NCI-H146 treated with DMSO at 0.1 percent for 48 hours (cell line): ENCODE results near the gene AKR1E2.

Experiments
- DNase-seq: peaks from one replicate; lab custom pipeline; 2025; ENCODE audit not compliant: unreplicated experiment; lab: John Stamatoyannopoulos, UW

AKR1E2 gene

GRCh38 chr10:4813023-4813422 lies 13.0 kb upstream of the AKR1E2 start:
- DNase-seq, result no peak

DNA sequence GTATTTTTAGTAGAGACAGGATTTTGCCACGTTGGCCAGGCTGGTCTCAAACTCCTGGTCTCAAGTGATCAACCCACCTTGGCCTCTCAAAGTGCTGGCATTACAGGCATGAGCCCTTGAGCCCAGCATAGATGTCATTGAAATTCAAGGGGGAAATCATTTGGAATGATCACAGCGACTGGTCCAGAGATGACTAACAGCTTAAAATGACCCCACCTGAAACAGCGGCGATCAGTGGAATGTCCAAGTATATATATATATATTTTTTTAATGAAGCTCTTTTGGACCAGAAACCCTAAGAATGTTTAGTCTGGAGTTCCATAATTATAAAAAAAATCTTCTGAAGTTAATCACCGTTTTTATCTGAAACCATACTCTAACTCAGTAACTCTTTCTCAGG lies 12.5 kb upstream of the AKR1E2 start:
- DNase-seq, result no peak

DNA sequence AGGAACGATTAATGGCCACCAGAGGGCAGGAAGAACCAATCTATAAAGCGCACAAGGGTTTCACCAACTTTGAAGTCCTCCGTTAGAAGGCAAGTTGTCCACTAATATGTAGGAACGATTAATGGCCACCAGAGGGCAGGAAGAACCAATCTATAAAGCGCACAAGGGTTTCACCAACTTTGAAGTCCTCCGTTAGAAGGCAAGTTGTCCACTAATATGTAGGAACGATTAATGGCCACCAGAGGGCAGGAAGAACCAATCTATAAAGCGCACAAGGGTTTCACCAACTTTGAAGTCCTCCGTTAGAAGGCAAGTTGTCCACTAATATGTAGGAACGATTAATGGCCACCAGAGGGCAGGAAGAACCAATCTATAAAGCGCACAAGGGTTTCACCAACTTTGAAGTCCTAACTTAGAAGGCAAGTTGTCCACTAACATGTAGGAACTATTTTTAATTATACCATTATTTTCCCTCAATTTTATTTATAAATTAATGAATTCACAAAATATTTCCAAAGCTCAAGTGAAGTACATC lies 10.3 kb upstream of the AKR1E2 start:
- peak; percentile 10 for DNase-seq

DNA sequence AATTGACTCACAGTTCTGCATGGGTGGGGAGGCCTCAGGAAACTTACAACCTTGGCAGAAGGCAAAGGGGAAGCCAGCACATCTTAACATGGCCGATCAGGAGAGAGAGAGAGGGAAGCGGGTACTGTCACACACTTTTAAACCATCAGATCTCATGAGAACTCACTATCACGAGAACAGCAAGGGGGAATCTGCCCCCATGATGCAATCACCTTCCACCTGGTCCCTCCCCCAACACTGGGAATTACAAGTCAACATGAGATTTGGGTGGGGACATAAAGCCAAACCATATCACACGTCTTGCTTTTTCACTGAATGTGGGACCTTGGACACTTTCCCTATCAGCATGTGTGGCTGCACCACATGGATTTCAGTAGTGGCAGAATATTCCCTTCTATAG lies 9.0 kb upstream of the AKR1E2 start:
- DNase-seq, result no peak

DNA sequence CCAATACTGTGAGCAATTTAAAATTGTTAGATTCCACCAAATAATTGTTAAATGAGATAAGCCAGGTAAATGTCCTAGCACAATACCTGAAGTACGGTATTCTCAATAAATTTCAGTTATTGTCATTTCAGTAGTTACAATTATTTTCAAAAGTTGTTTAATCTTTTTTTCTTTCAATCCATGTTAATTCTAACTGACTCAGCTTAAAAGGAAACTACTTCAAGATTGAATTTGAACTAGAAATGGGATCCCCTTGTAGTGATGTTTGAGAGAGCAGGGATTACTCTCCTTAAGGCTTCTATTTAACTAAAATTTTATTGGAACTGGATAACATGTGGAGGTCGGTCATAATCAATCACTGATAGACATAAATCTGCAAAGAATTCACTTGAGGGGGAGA lies 6.9 kb upstream of the AKR1E2 start:
- no peak for DNase-seq

- no peak for DNase-seq
These were observed 6.3 kb upstream of the AKR1E2 start for GRCh38 chr10:4819707-4820106.

GRCh38 chr10:4820804-4821401 lies 5.1 kb upstream of the AKR1E2 start:
- no peak for DNase-seq

GRCh38 chr10:4822208-4822607 lies 3.8 kb upstream of the AKR1E2 start:
- DNase-seq, result no peak

- DNase-seq, result no peak
These were observed 1.2 kb upstream of the AKR1E2 start for GRCh38 chr10:4824791-4825310.

DNA sequence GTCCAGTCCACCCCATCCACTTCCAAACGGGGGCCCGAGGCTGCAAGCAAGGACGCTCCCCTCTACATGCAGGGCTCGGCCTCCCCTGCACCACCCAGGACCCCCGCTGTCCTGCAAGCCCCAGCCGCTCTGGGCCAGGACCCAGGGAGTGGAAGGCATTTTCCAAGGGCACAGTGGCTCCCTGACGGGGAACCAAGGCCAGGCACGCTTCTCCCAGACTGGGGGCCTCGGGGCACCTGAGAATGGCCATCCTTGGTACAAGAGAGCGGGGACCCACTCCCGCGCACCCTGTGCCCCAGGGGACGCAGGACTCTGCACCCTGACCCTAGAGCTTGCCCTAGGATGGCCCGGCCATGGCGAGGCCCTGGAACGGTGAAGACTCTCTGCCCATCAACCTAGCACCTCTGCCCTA lies 545 bp upstream of the AKR1E2 start:
- no peak for DNase-seq

DNA sequence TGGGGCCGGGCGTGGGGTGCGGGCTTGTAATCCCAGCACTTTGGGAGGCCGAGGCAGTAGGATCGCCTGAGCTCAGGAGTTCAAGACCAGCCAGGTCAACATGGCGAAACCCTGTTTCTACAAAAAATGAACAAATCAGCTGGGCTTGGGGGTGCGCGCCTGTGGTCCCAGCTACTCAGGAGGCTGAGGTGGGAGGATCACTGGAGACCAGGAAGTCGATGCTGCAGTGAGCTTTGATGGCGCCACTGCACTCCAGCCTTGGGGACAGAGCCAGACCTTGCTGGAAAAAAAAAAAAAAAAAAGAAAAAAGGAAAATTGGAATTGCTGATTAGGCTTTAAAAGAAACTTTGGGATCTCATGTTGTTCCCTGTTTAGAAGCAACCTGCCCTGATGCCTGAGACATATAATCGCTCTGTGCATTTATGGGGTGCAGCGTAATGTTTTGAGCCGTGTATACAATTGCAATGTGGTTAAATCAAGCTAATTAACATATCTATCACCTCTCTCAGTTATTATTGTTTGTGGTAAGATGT lies 851 bp downstream of the AKR1E2 start:
- no peak for DNase-seq

- no peak for DNase-seq
These were observed 2.0 kb downstream of the AKR1E2 start for GRCh38 chr10:4828005-4828404.

GRCh38 chr10:4830551-4830950 lies 4.5 kb downstream of the AKR1E2 start:
- no peak for DNase-seq

- DNase-seq, result no peak
These were observed 5.1 kb downstream of the AKR1E2 start for GRCh38 chr10:4831091-4831490.

- DNase-seq, result no peak
These were observed 7.3 kb downstream of the AKR1E2 start for GRCh38 chr10:4833286-4833685.

DNA sequence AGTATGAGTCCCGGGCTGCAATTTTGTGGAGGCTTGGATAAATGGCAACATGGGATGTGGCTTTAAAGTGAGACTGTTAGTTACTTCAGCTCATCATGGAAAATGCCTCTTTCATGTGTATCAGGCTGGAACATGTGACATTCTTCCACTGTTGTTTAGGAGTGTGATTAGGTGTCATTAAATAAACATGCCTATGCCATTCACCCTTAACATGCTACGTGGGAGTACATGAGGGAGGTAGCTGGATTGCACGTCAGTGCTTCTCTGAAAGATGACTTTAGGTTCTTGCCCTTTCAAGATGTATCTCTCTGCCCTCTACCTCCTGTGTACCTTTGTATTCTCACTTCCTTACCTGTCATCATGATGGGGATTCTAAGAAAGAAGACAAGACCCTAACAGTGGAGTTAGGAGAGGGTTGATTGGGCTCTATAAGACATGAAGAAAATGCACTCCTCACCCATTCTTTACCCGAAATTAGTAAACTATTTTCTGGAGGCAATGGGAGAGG lies 8.9 kb downstream of the AKR1E2 start:
- DNase-seq, result no peak

DNA sequence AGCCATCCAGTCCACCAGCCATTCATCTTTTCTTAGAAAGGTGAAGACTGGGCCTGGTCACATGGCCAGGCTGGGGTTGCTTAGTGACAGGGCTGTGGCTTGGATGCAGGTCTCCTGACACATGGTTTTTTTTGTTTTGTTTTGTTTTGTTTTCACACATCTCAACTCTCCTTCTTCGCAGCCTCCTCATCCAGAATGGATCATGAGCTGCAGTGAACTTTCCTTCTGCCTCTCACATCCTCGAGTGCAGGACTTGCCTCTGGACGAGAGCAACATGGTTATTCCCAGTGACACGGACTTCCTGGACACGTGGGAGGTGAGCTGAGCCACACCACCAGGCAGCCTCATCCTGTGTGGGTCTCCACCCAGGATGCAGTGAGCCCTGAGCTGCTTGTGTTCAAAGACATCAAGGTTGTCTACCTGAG lies 9.5 kb downstream of the AKR1E2 start:
- no peak for DNase-seq

DNA sequence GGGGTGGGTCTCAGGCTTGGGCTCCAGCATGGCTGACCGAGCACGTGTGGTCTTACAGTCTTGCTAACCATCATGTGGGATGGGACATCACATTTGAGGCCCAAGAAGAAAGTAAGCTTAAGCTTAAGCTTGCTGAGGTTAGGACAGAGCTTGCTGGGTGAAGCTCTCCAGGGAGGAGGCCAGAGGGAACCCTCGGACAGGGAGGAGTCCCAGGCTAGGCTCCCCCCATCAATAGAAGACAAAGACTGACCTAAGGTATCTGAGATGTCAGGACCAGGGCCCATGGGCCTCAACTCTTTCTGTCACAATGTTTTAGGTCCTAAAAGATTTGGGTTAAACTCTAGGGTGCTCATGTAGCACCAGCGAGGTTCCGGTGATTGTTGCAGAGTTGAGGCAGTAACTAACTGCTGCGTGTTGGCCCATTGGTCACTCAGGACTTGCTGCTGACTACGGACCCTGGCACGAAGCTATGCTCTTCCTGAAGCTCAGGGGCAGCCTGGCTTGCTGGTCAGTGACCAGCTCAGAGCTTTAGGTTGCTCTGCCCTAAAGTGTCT lies 10.5 kb downstream of the AKR1E2 start:
- DNase-seq, result no peak

DNA sequence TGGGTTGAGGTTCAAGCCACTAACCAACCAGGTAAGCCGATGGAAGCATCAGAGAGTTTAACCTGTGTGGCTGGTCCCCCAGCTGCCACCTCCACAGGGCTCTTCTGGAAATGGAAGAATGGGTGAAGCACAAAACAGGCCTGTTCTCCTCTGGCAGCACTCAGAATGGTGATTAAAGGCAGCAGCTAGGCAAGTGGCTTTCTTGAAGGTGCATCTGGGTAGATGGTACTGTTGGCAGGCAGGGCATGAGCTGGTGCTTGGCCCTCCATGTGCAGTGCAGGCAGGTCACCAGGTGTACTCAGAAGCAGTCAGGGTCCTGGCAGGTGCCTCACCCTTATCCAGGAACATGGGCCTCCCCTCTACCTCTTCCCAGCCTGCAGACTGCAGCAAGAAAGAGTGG lies 11.5 kb downstream of the AKR1E2 start:
- DNase-seq, result no peak

- no peak for DNase-seq
These were observed 12.7 kb downstream of the AKR1E2 start for GRCh38 chr10:4838743-4839142.

DNA sequence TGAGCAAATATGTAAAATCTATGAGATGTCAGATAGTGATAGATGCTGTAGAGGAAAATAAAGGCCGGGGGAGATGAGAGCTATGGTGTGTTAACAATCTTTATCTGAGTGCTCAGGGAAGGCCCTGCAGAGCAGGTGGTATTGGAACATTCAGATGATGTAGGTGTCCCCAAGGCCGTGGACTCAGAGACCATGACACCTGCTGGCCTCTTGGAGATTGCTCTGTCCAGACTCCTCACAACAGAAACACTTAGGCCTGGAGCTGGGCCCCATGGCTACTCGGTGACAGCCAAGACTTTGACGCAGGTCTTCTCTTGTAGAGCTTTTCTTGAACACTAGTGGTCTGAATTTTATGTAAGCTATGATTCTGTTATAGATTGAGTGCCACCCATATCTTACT lies 13.3 kb downstream of the AKR1E2 start:
- DNase-seq, result no peak

GRCh38 chr10:4840151-4840550 lies 14.1 kb downstream of the AKR1E2 start:
- no peak for DNase-seq
